GM06990 (cell line): ENCODE data around the gene NCK2.

Experiments used
- DNase-seq: peaks from one replicate; pipeline ENCODE4 v3.0.0-alpha.2; 2011; ENCODE audit not compliant: insufficient read length; ENCODE audit errors: extremely low read depth
- H3K27me3 ChIP-seq: replicated peaks from 2 replicates; pipeline ENCODE4 v1.6.0; 2011; ENCODE audit warnings: low read length; ENCODE audit not compliant: control insufficient read depth, insufficient read depth
- H3K36me3 ChIP-seq: 2 replicates; pipeline ENCODE4 v1.5.1; 2011; ENCODE audit warnings: low read length; ENCODE audit not compliant: control insufficient read depth, insufficient read depth
- H3K4me3 ChIP-seq: replicated peaks from 2 replicates; pipeline ENCODE4 v1.5.1; 2011; ENCODE audit warnings: low read depth, mild to moderate bottlenecking, control low read depth, low read length
- CTCF ChIP-seq: IDR thresholded peaks from 2 replicates; pipeline ENCODE4 v1.5.1; 2011; ENCODE audit warnings: low read length, control low read depth, mild to moderate bottlenecking, inconsistent platforms; ENCODE audit not compliant: insufficient read depth, poor library complexity, severe bottlenecking

NCK2 gene

DNA sequence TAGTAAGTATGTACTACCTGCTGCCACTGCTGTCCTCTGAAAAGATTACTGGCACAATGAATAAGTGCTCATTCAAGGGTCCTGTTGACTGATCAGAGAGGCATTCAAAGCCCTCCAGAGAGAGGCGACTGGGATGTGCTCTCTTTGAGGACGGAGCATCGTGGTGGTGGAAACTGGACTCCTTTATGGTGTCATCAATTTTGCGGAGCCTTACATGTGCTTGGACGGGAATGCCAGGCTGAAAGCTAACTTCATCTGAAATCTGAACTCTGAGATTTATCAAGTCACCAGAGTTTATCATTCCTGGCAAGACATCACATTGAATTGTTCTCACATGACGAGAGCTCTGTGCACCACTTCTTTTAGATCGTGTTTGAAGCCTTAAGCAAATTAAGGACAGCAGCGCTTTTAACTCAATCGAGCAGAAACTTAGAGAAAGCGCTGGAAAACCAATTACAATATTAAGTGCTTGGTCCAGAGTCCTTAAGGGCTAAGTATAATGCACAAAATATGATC lies 138.3 kb downstream of the NCK2 start:
- no peak for DNase-seq
- no peak overlapping the region for H3K4me3 ChIP-seq
- H3K27me3 ChIP-seq: no peaks in the 10 kb centered on the region
- H3K36me3 ChIP-seq: peaks cover 7% of the 10 kb centered on the region
- no peak for TF ChIP-seq CTCF

- peaks cover 9% of the 10 kb centered on the region for H3K36me3 ChIP-seq
Measured at GRCh38 chr2:105883911-105884694, 139.4 kb downstream of the NCK2 start.

GRCh38 chr2:105885456-105885855 lies 140.7 kb downstream of the NCK2 start:
- no peak overlapping the region for H3K4me3 ChIP-seq
- no peak for TF ChIP-seq CTCF
- peaks cover 9% of the 10 kb centered on the region for H3K36me3 ChIP-seq
- no peak for DNase-seq
- H3K27me3 ChIP-seq: no peaks in the 10 kb centered on the region

More at GRCh38 chr2:105883911-105884694, 139.4 kb downstream of the NCK2 start:
- DNase-seq: no peak
- Histone ChIP-seq H3K27me3 (no peaks in the 10 kb centered on the region), H3K4me3 (no peak overlapping the region)
- no peak for TF ChIP-seq CTCF

- peaks cover 9% of the 10 kb centered on the region for H3K36me3 ChIP-seq
- DNase-seq: no peak
- H3K4me3 ChIP-seq: no peak overlapping the region
- no peak for TF ChIP-seq CTCF
- no peaks in the 10 kb centered on the region for H3K27me3 ChIP-seq
Measured at GRCh38 chr2:105886029-105886454, 141.3 kb downstream of the NCK2 start.

GRCh38 chr2:105886687-105887086 lies 142.0 kb downstream of the NCK2 start:
- Histone ChIP-seq H3K4me3 (no peak overlapping the region), H3K36me3 (peaks cover 6% of the 10 kb centered on the region), H3K27me3 (no peaks in the 10 kb centered on the region)
- no peak for DNase-seq
- no peak for TF ChIP-seq CTCF
